SU-DHL-6 (cell line): ENCODE results near the gene ZNF283.

Experiments
- H2AFZ ChIP-seq: fragments of 200-600 bp; sonication (generic); 2 replicates; pipeline ENCODE4 v1.6.1; 2014; ENCODE audit warnings: low read depth, mild to moderate bottlenecking, moderate library complexity, mixed read lengths, antibody characterized with exemption, low read length; ENCODE audit not compliant: severe bottlenecking
- H3F3A ChIP-seq: fragments of 200-600 bp; shearing (Covaris generic); 2 replicates; pipeline ENCODE4 v1.6.0; 2016; ENCODE audit warnings: antibody characterized with exemption, mild to moderate bottlenecking; ENCODE audit not compliant: insufficient read depth
- H3K27ac ChIP-seq: fragments of 200-600 bp; sonication (generic); 2 replicates; pipeline ENCODE4 v1.5.1; 2016; ENCODE audit warnings: low read depth, mild to moderate bottlenecking, low read length, moderate library complexity, mixed read lengths
- H3K27me3 ChIP-seq: fragments of 200-600 bp; sonication (generic), shearing (Covaris generic); 2 replicates; pipeline ENCODE4 v1.6.0; 2014; ENCODE audit warnings: mild to moderate bottlenecking, low read length
- H3K36me3 ChIP-seq: fragments of 200-600 bp; sonication (generic); 2 replicates; pipeline ENCODE4 v1.6.1; 2014; ENCODE audit warnings: mild to moderate bottlenecking, low read length, mixed read lengths
- H3K4me2 ChIP-seq: fragments of 300-600, 200-600 bp; shearing (Covaris generic), sonication (generic); 2 replicates; pipeline ENCODE4 v1.6.0; 2014; ENCODE audit warnings: low read length, low read depth, mild to moderate bottlenecking; ENCODE audit not compliant: poor library complexity, severe bottlenecking
- H3K4me3 ChIP-seq: fragments of 200-600 bp; sonication (generic); 2 replicates; pipeline ENCODE4 v1.5.1; 2014; ENCODE audit warnings: antibody characterized with exemption, low read length, mild to moderate bottlenecking, mixed read lengths; ENCODE audit not compliant: insufficient read depth, poor library complexity, severe bottlenecking
- H3K79me2 ChIP-seq: fragments of 200-600 bp; sonication (generic); 2 replicates; pipeline ENCODE4 v1.6.1; 2014; ENCODE audit warnings: mild to moderate bottlenecking, low read length, moderate library complexity; ENCODE audit not compliant: insufficient read depth
- H3K9ac ChIP-seq: fragments of 200-600 bp; sonication (generic); 2 replicates; pipeline ENCODE4 v1.7.0; 2014; ENCODE audit warnings: mild to moderate bottlenecking, low read length
- H3K9me2 ChIP-seq: fragments of 200-600 bp; sonication (generic); replicated peaks from 2 replicates; pipeline ENCODE4 v1.6.1; 2014; ENCODE audit warnings: low read length; ENCODE audit not compliant: insufficient read depth
- H3K9me3 ChIP-seq: fragments of 200-600 bp; sonication (generic); 2 replicates; pipeline ENCODE4 v1.6.1; 2014; ENCODE audit warnings: low read length, mixed read lengths; ENCODE audit not compliant: insufficient read depth
- H4K20me1 ChIP-seq: fragments of 200-600 bp; sonication (generic); 2 replicates; pipeline ENCODE4 v1.6.1; 2014; ENCODE audit warnings: low read depth, mild to moderate bottlenecking, antibody characterized with exemption, low read length, moderate library complexity, mixed read lengths
- EZH2phosphoT487 ChIP-seq: fragments of 200-600 bp; sonication (generic), shearing (Covaris generic); conservative IDR thresholded peaks from 2 replicates; pipeline ENCODE4 v1.6.1; 2018; ENCODE audit warnings: mild to moderate bottlenecking, antibody characterized with exemption, low read length, moderate library complexity, mixed read lengths
- TF ChIP-seq, protein P1 (sequence below): fragments of 200-600 bp; sonication (generic); IDR thresholded peaks from one replicate; pipeline ENCODE4 v1.5.1; 2017; ENCODE audit warnings: antibody characterized with exemption, mild to moderate bottlenecking, low read length, moderate library complexity; ENCODE audit not compliant: insufficient read depth, poor library complexity, severe bottlenecking

The ZNF283 gene

GRCh38 chr19:43779820-43780219 lies 47.3 kb upstream of the ZNF283 start:
- Histone ChIP-seq H3K4me2 (peak overlapping the region; percentile 96), H3F3A (peaks cover 42% of the 10 kb centered on the region), H3K4me3 (peak overlapping the region; percentile 85), H3K27me3 (no peaks in the 10 kb centered on the region), H3K9ac (peak overlapping the region; percentile 79), H2AFZ (no peak overlapping the region), H3K9me3 (no peaks in the 10 kb centered on the region), H4K20me1 (no peaks in the 10 kb centered on the region), H3K27ac (peak overlapping the region; percentile 97), H3K9me2 (no peaks in the 10 kb centered on the region), H3K79me2 (peaks cover 55% of the 10 kb centered on the region), H3K36me3 (no peaks in the 10 kb centered on the region)
- TF ChIP-seq, protein P1, sequence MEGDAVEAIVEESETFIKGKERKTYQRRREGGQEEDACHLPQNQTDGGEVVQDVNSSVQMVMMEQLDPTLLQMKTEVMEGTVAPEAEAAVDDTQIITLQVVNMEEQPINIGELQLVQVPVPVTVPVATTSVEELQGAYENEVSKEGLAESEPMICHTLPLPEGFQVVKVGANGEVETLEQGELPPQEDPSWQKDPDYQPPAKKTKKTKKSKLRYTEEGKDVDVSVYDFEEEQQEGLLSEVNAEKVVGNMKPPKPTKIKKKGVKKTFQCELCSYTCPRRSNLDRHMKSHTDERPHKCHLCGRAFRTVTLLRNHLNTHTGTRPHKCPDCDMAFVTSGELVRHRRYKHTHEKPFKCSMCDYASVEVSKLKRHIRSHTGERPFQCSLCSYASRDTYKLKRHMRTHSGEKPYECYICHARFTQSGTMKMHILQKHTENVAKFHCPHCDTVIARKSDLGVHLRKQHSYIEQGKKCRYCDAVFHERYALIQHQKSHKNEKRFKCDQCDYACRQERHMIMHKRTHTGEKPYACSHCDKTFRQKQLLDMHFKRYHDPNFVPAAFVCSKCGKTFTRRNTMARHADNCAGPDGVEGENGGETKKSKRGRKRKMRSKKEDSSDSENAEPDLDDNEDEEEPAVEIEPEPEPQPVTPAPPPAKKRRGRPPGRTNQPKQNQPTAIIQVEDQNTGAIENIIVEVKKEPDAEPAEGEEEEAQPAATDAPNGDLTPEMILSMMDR, result no peak
- no peak for TF ChIP-seq EZH2phosphoT487

GRCh38 chr19:43780706-43781525 lies 46.2 kb upstream of the ZNF283 start, which contains the start of gene KCNN4:
Gene KCNN4, minus strand, starts transcription at chr19:43780973. Its CDS starts 112 bp downstream, at chr19:43780861.
- Histone ChIP-seq H2AFZ (peak within 1 kb of the TSS; percentile 20), H3F3A (peaks cover 46% of the 10 kb centered on the region), H3K9me3 (no peaks in the 10 kb centered on the region), H3K79me2 (peaks cover 48% of the 10 kb centered on the region), H3K9me2 (no peaks in the 10 kb centered on the region), H3K4me2 (peak within 1 kb of the TSS; percentile 96), H3K9ac (peak within 1 kb of the TSS; percentile 79), H3K36me3 (no peaks in the 10 kb centered on the region), H4K20me1 (no peaks in the 10 kb centered on the region), H3K4me3 (peak within 1 kb of the TSS; percentile 85), H3K27ac (peak within 1 kb of the TSS; percentile 97), H3K27me3 (no peaks in the 10 kb centered on the region)
- TF ChIP-seq EZH2phosphoT487, result no peak
- TF ChIP-seq, protein P1, result no peak

DNA sequence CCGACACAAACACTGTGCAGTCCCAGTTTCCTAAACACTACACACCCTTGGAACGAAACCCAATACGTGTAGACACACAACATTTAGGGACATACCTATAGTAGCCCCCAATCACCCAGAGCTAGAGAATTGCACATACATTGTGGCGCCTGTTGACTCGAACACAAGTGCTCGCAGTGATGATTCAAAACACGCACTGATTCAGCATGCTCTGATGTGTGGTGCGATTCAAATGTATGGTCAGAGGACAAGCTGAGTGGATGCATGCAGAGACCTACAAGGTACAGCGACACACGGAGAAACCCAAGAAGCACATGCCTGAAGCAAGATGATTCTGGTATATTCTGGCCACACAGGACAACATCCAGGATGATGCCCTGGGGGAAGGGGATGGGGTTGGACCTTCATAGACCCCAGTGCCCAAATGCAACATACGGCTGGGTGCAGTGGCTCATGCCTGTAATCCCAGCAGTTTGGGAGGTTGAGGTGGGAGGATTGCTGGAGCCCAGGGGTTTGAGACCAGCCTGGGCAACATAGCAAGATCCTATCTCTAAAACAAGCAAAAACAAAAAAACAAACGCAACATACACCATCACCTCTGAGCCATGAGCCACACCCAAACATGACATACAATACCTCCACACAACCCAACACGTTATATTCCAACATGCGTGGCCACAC lies 45.4 kb upstream of the ZNF283 start:
- Histone ChIP-seq H4K20me1 (no peaks in the 10 kb centered on the region), H3K4me3 (peak overlapping the region; percentile 85), H3K9me3 (no peaks in the 10 kb centered on the region), H2AFZ (peak overlapping the region; percentile 20), H3K4me2 (peak overlapping the region; percentile 96), H3K27ac (peak overlapping the region; percentile 97), H3K36me3 (no peaks in the 10 kb centered on the region), H3K27me3 (no peaks in the 10 kb centered on the region), H3K79me2 (peaks cover 39% of the 10 kb centered on the region), H3K9me2 (no peaks in the 10 kb centered on the region), H3K9ac (peak overlapping the region; percentile 79), H3F3A (peaks cover 46% of the 10 kb centered on the region)
- TF ChIP-seq, protein P1, result no peak
- no peak for TF ChIP-seq EZH2phosphoT487
